ENCODE measurements around the gene GJA9. TPM values are rescaled to one million over a fixed set of nuclear protein-coding genes. Genes with fewer than 3 reads are reported as not detected.
"Not testable (repeated sequence)": the region's sequence is repeated elsewhere in the genome, so short reads cannot be mapped to it uniquely, and the experiment has no call there.

Gene GJA9
- total RNA-seq, 2 donors from 2014 or later = not detected

DNA sequence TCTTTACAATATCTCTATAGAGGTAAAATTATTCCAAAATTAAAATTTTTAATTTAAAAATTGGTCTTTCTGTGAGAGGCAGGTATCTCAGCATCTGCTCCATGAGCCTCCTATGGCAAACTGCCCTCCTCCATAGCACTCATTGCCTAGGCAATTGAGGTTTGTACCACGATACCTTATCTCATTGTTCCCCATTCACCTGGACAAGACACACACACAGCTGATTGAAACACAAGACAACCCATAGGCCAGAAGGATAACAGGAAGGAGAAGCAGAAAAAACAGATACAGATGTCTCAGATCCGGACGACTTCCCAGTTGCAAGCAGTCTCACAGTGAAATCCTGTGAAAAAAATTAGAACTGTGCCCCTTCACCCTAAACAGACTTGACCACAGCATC, 36.0 kb upstream of the GJA9 start:
- peaks cover 24% of the 10 kb centered on the region for H3K27me3 Mint-ChIP-seq (ENCODE audit: insufficient read depth)
- Histone ChIP-seq H3K4me1 (ENCODE audit: control insufficient read depth, insufficient read depth, low read length) (no peaks in the 10 kb centered on the region), H3K27me3 (ENCODE audit: control insufficient read depth, insufficient read depth, low read length, poor library complexity, severe bottlenecking) (peaks cover 33% of the 10 kb centered on the region), H3K9me3 (ENCODE audit: control insufficient read depth, low read length) (no peaks in the 10 kb centered on the region), H3K36me3 (ENCODE audit: control insufficient read depth, insufficient read depth, low read length) (no peaks in the 10 kb centered on the region), H3K27ac (ENCODE audit: low read depth, low read length) (no peak overlapping the region), H3K4me3 (ENCODE audit: low read length) (no peak overlapping the region), H3K9ac (ENCODE audit: extremely low read depth, low read length, poor library complexity, severe bottlenecking) (no peak overlapping the region)
- DNase-seq = no peak
- H3K4me1 Mint-ChIP-seq = no peaks in the 10 kb centered on the region
- WGBS, 2 experiments (ENCODE audit: insufficient coverage in 1 of 2, insufficient read length in 1 of 2) = 80 to 94% methylated on average over 2 to 3 of the region's 3 CpGs
- peaks cover 1% of the 10 kb centered on the region for H3K9me3 Mint-ChIP-seq
- no peaks in the 10 kb centered on the region for H3K36me3 Mint-ChIP-seq (ENCODE audit: low read depth)
- no peak overlapping the region for H3K27ac Mint-ChIP-seq
- H3K4me3 Mint-ChIP-seq = no peak overlapping the region
- TF ChIP-seq, protein P1, sequence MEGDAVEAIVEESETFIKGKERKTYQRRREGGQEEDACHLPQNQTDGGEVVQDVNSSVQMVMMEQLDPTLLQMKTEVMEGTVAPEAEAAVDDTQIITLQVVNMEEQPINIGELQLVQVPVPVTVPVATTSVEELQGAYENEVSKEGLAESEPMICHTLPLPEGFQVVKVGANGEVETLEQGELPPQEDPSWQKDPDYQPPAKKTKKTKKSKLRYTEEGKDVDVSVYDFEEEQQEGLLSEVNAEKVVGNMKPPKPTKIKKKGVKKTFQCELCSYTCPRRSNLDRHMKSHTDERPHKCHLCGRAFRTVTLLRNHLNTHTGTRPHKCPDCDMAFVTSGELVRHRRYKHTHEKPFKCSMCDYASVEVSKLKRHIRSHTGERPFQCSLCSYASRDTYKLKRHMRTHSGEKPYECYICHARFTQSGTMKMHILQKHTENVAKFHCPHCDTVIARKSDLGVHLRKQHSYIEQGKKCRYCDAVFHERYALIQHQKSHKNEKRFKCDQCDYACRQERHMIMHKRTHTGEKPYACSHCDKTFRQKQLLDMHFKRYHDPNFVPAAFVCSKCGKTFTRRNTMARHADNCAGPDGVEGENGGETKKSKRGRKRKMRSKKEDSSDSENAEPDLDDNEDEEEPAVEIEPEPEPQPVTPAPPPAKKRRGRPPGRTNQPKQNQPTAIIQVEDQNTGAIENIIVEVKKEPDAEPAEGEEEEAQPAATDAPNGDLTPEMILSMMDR (conservative IDR thresholded peaks at IDR 0.05) = no peak

DNA sequence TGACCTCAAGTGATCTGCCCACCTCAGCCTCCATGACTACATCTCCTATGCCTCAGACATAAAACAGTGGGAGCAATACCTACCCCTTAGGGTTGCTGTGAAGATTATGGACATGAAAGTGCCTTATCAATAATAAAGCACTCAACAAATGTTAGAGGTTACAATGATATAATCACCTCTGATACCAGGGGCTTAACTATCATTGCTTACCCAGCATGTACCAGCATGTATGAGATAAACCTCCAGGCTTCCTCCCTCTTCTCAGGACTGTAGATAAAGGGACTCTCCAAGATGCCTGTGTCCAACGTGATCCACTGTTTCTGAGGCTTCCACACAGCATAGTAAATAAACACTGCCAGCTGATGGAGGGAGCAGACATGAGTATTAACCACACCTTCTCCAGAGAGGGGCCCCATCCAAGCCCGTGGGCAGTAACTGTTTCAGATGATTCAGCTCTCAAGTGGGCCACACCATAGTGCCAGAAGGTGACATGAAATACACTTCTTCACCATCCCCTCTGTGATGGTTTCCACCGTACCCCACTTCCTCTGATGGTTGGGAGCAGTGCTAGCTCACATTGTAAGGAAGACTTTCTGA, 34.1 kb upstream of the GJA9 start:
- no peaks in the 10 kb centered on the region for H3K9me3 Mint-ChIP-seq
- H3K4me1 Mint-ChIP-seq = no peaks in the 10 kb centered on the region
- Histone ChIP-seq H3K4me3 (ENCODE audit: low read length) (no peak overlapping the region), H3K9me3 (ENCODE audit: control insufficient read depth, low read length) (no peaks in the 10 kb centered on the region), H3K4me1 (ENCODE audit: control insufficient read depth, insufficient read depth, low read length) (no peaks in the 10 kb centered on the region), H3K27me3 (ENCODE audit: control insufficient read depth, insufficient read depth, low read length, poor library complexity, severe bottlenecking) (peaks cover 33% of the 10 kb centered on the region), H3K27ac (ENCODE audit: low read depth, low read length) (no peak overlapping the region), H3K36me3 (ENCODE audit: control insufficient read depth, insufficient read depth, low read length) (no peaks in the 10 kb centered on the region), H3K9ac (ENCODE audit: extremely low read depth, low read length, poor library complexity, severe bottlenecking) (no peak overlapping the region)
- TF ChIP-seq, protein P1 (conservative IDR thresholded peaks at IDR 0.05) = no peak
- no peak overlapping the region for H3K27ac Mint-ChIP-seq
- H3K36me3 Mint-ChIP-seq (ENCODE audit: low read depth) = no peaks in the 10 kb centered on the region
- peaks cover 22% of the 10 kb centered on the region for H3K27me3 Mint-ChIP-seq (ENCODE audit: insufficient read depth)
- DNase-seq = no peak
- 64 to 83% methylated on average over 1 to 3 of the region's 3 CpGs for WGBS, 2 experiments (ENCODE audit: insufficient coverage in 1 of 2, insufficient read length in 1 of 2)
- H3K4me3 Mint-ChIP-seq = no peak overlapping the region

DNA sequence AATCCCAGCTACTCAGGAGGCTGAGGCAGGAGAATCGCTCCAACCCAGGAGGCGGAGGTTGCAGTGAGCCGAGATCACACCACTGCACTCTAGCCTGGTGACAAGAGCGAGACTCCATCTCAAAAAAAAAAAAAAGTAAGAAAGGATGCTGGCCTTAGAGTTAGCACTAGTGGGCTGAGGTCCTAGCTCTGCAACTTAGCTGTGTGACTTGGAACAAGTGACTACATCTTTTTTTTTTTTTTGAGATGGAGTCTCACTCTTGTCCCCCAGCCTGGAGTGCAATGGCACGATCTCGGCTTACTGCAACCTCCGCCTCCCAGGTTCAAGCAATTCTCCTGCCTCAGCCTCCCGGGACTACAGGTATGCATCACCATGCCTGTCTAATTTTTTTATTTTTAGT, 33.5 kb upstream of the GJA9 start:
- 95 to 100% methylated on average over 4 to 8 of the region's 8 CpGs for WGBS, 2 experiments (ENCODE audit: insufficient coverage in 1 of 2, insufficient read length in 1 of 2)
- DNase-seq; H3K4me1 Mint-ChIP-seq; H3K27ac Mint-ChIP-seq; H3K9me3 ChIP-seq (ENCODE audit: control insufficient read depth, low read length); H3K36me3 ChIP-seq (ENCODE audit: control insufficient read depth, insufficient read depth, low read length); H3K4me1 ChIP-seq (ENCODE audit: control insufficient read depth, insufficient read depth, low read length); H3K4me3 Mint-ChIP-seq; H3K9me3 Mint-ChIP-seq; H3K9ac ChIP-seq (ENCODE audit: extremely low read depth, low read length, poor library complexity, severe bottlenecking); H3K4me3 ChIP-seq (ENCODE audit: low read length); H3K27ac ChIP-seq (ENCODE audit: low read depth, low read length); H3K36me3 Mint-ChIP-seq (ENCODE audit: low read depth): not testable (repeated sequence)
- peaks cover 22% of the 10 kb centered on the region for H3K27me3 Mint-ChIP-seq (ENCODE audit: insufficient read depth)
- H3K27me3 ChIP-seq (ENCODE audit: control insufficient read depth, insufficient read depth, low read length, poor library complexity, severe bottlenecking) = peaks cover 33% of the 10 kb centered on the region

DNA sequence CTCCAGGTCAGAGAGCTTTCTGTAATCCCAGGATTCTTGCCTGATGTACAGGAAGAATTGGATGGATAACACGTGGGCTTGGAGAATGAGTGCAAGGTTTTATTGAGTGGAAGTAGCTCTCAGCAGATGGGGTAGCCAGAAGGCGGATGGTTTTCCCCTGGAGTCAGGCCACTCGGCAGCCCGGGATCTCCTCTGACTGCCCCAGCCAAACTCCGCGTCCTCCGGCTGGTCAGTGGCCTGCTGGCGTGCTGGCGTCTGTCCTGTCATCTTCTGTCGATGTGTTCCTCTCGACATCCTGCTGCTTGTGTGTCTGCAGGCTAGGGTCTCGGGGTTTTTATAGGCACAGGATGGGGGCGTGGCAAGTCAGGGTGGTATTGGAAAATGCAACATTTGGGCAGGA, 27.4 kb upstream of the GJA9 start:
- Histone ChIP-seq H3K4me1 (ENCODE audit: control insufficient read depth, insufficient read depth, low read length) (no peaks in the 10 kb centered on the region), H3K4me3 (ENCODE audit: low read length) (no peak overlapping the region), H3K27ac (ENCODE audit: low read depth, low read length) (no peak overlapping the region), H3K9ac (ENCODE audit: extremely low read depth, low read length, poor library complexity, severe bottlenecking) (no peak overlapping the region), H3K9me3 (ENCODE audit: control insufficient read depth, low read length) (peaks cover 14% of the 10 kb centered on the region), H3K36me3 (ENCODE audit: control insufficient read depth, insufficient read depth, low read length) (no peaks in the 10 kb centered on the region), H3K27me3 (ENCODE audit: control insufficient read depth, insufficient read depth, low read length, poor library complexity, severe bottlenecking) (no peaks in the 10 kb centered on the region)
- peaks cover 2% of the 10 kb centered on the region for H3K36me3 Mint-ChIP-seq (ENCODE audit: low read depth)
- WGBS, 2 experiments (ENCODE audit: insufficient coverage in 1 of 2, insufficient read length in 1 of 2) = 90 to 95% methylated on average over 3 to 13 of the region's 13 CpGs
- no peak overlapping the region for H3K27ac Mint-ChIP-seq
- H3K4me3 Mint-ChIP-seq = no peak overlapping the region
- no peaks in the 10 kb centered on the region for H3K4me1 Mint-ChIP-seq
- TF ChIP-seq, protein P1 (conservative IDR thresholded peaks at IDR 0.05) = no peak
- H3K27me3 Mint-ChIP-seq (ENCODE audit: insufficient read depth) = peaks cover under 1% of the 10 kb centered on the region
- peaks cover 13% of the 10 kb centered on the region for H3K9me3 Mint-ChIP-seq
- DNase-seq = no peak
